ENCODE results near the gene CCDC158. TPM values are rescaled to one million over a fixed set of nuclear protein-coding genes. Genes with fewer than 3 reads are reported as not detected.

CCDC158 gene
- total and polyA plus RNA-seq, 2 of the 8 experiments (the other 6 are each of a cell fraction or from before 2014, with no cell fraction given) = not detected

DNA sequence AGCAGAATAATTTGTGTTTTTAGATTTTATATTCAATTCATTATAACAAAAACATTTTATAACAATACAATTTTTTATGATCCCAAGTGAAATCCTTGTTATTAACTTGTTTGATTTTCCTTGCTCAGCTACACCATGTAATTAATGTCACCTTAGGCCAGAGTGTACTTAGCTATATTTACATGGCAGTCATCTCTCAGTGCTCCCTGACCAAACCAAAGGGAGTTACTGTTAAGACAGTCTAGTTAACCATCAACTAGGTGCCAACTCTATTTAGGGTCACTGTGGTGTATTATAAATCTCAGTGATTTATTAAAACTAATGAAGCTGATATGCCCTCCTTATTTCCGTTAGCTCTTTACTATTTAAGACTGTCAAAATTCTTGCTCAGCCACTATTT lies 44.4 kb downstream of the CCDC158 start (continued):
- TF ChIP-seq, protein P1, sequence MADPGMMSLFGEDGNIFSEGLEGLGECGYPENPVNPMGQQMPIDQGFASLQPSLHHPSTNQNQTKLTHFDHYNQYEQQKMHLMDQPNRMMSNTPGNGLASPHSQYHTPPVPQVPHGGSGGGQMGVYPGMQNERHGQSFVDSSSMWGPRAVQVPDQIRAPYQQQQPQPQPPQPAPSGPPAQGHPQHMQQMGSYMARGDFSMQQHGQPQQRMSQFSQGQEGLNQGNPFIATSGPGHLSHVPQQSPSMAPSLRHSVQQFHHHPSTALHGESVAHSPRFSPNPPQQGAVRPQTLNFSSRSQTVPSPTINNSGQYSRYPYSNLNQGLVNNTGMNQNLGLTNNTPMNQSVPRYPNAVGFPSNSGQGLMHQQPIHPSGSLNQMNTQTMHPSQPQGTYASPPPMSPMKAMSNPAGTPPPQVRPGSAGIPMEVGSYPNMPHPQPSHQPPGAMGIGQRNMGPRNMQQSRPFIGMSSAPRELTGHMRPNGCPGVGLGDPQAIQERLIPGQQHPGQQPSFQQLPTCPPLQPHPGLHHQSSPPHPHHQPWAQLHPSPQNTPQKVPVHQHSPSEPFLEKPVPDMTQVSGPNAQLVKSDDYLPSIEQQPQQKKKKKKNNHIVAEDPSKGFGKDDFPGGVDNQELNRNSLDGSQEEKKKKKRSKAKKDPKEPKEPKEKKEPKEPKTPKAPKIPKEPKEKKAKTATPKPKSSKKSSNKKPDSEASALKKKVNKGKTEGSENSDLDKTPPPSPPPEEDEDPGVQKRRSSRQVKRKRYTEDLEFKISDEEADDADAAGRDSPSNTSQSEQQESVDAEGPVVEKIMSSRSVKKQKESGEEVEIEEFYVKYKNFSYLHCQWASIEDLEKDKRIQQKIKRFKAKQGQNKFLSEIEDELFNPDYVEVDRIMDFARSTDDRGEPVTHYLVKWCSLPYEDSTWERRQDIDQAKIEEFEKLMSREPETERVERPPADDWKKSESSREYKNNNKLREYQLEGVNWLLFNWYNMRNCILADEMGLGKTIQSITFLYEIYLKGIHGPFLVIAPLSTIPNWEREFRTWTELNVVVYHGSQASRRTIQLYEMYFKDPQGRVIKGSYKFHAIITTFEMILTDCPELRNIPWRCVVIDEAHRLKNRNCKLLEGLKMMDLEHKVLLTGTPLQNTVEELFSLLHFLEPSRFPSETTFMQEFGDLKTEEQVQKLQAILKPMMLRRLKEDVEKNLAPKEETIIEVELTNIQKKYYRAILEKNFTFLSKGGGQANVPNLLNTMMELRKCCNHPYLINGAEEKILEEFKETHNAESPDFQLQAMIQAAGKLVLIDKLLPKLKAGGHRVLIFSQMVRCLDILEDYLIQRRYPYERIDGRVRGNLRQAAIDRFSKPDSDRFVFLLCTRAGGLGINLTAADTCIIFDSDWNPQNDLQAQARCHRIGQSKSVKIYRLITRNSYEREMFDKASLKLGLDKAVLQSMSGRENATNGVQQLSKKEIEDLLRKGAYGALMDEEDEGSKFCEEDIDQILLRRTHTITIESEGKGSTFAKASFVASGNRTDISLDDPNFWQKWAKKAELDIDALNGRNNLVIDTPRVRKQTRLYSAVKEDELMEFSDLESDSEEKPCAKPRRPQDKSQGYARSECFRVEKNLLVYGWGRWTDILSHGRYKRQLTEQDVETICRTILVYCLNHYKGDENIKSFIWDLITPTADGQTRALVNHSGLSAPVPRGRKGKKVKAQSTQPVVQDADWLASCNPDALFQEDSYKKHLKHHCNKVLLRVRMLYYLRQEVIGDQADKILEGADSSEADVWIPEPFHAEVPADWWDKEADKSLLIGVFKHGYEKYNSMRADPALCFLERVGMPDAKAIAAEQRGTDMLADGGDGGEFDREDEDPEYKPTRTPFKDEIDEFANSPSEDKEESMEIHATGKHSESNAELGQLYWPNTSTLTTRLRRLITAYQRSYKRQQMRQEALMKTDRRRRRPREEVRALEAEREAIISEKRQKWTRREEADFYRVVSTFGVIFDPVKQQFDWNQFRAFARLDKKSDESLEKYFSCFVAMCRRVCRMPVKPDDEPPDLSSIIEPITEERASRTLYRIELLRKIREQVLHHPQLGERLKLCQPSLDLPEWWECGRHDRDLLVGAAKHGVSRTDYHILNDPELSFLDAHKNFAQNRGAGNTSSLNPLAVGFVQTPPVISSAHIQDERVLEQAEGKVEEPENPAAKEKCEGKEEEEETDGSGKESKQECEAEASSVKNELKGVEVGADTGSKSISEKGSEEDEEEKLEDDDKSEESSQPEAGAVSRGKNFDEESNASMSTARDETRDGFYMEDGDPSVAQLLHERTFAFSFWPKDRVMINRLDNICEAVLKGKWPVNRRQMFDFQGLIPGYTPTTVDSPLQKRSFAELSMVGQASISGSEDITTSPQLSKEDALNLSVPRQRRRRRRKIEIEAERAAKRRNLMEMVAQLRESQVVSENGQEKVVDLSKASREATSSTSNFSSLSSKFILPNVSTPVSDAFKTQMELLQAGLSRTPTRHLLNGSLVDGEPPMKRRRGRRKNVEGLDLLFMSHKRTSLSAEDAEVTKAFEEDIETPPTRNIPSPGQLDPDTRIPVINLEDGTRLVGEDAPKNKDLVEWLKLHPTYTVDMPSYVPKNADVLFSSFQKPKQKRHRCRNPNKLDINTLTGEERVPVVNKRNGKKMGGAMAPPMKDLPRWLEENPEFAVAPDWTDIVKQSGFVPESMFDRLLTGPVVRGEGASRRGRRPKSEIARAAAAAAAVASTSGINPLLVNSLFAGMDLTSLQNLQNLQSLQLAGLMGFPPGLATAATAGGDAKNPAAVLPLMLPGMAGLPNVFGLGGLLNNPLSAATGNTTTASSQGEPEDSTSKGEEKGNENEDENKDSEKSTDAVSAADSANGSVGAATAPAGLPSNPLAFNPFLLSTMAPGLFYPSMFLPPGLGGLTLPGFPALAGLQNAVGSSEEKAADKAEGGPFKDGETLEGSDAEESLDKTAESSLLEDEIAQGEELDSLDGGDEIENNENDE (IDR thresholded peaks at IDR 0.05; ENCODE audit: insufficient replicate concordance, low read length) = no peak
- TF ChIP-seq POLR2AphosphoS5 (IDR thresholded peaks at IDR 0.05; ENCODE audit: low read depth, low read length) = no peak
- TF ChIP-seq CHD2 (IDR thresholded peaks at IDR 0.05; ENCODE audit: low read length) = no peak
- no peak for TF ChIP-seq SIRT6 (IDR thresholded peaks at IDR 0.05; ENCODE audit: low read length)

All from H1 (cell line).